HEK293T (cell line): ENCODE measurements around the gene TCAIM.

Experiments
- CTCF ChIA-PET: fragments of 350-600 bp; formaldehyde crosslinking; extraction: SDS; loops from one replicate; lab custom pipeline; 2021; ENCODE audit warnings: antibody characterized with exemption, inconsistent platforms; lab: Yijun Ruan, JAX
- POLR2A ChIA-PET: fragments of 350-600 bp; formaldehyde crosslinking; extraction: SDS; loops from one replicate; lab custom pipeline; 2020; ENCODE audit warnings: antibody characterized with exemption, inconsistent platforms; lab: Yijun Ruan, JAX
- DNase-seq: peaks from one replicate; pipeline ENCODE4 v3.0.0; 2012; ENCODE audit warnings: mixed read lengths; ENCODE audit errors: extremely low spot score
- ARNT ChIP-seq: fragments of 450-650 bp; IDR thresholded peaks from 2 replicates; pipeline ENCODE4 v1.6.1; 2017; ENCODE audit warnings: mild to moderate bottlenecking
- BHLHE40 ChIP-seq: fragments of 450-650 bp; IDR thresholded peaks from 2 replicates; pipeline ENCODE4 v1.6.1; 2016; ENCODE audit warnings: mild to moderate bottlenecking, moderate library complexity, borderline replicate concordance
- CTBP1 ChIP-seq: fragments of 450-650 bp; IDR thresholded peaks from 2 replicates; pipeline ENCODE4 v1.6.1; 2016; ENCODE audit warnings: borderline replicate concordance
- ELF4 ChIP-seq: fragments of 450-650 bp; IDR thresholded peaks from 2 replicates; pipeline ENCODE4 v1.6.1; 2017; ENCODE audit warnings: antibody characterized with exemption
- FOXA1 ChIP-seq: fragments of 450-650 bp; IDR thresholded peaks from 2 replicates; pipeline ENCODE4 v1.6.1; 2016; ENCODE audit warnings: mild to moderate bottlenecking
- FOXK2 ChIP-seq: fragments of 450-650 bp; IDR thresholded peaks from 2 replicates; pipeline ENCODE4 v1.6.1; 2016; ENCODE audit warnings: mild to moderate bottlenecking
- FOXM1 ChIP-seq: fragments of 450-650 bp; IDR thresholded peaks from 2 replicates; pipeline ENCODE4 v1.6.1; 2017; ENCODE audit warnings: mild to moderate bottlenecking, borderline replicate concordance
- HDGF ChIP-seq: fragments of 450-650 bp; IDR thresholded peaks from 2 replicates; pipeline ENCODE4 v1.6.1; 2017; ENCODE audit warnings: antibody characterized with exemption, borderline replicate concordance
- L3MBTL2 ChIP-seq: fragments of 450-650 bp; conservative IDR thresholded peaks from 2 replicates; pipeline ENCODE4 v1.6.1; 2016; ENCODE audit warnings: mild to moderate bottlenecking
- LEF1 ChIP-seq: fragments of 450-650 bp; IDR thresholded peaks from 2 replicates; pipeline ENCODE4 v1.6.1; 2017; ENCODE audit warnings: mild to moderate bottlenecking, borderline replicate concordance
- NFRKB ChIP-seq: fragments of 450-650 bp; IDR thresholded peaks from 2 replicates; pipeline ENCODE4 v1.6.1; 2016; ENCODE audit warnings: mild to moderate bottlenecking, moderate library complexity
- PKNOX1 ChIP-seq: fragments of 450-650 bp; IDR thresholded peaks from 2 replicates; pipeline ENCODE4 v1.6.1; 2016
- SP1 ChIP-seq: fragments of 450-650 bp; IDR thresholded peaks from 2 replicates; pipeline ENCODE4 v1.6.1; 2017
- SUZ12 ChIP-seq: fragments of 450-650 bp; IDR thresholded peaks from 2 replicates; pipeline ENCODE4 v1.6.1; 2016; ENCODE audit warnings: mild to moderate bottlenecking
- TARDBP ChIP-seq: fragments of 450-650 bp; IDR thresholded peaks from 2 replicates; pipeline ENCODE4 v1.6.1; 2016
- ZNF384 ChIP-seq: fragments of 450-650 bp; IDR thresholded peaks from 2 replicates; pipeline ENCODE4 v1.6.1; 2016

TCAIM gene

GRCh38 chr3:44429459-44429858 lies 90.9 kb downstream of the TCAIM start:
- ChIA-PET POLR2A (no interaction called here), CTCF (no interaction called here)
- TF ChIP-seq ELF4, result no peak
- TF ChIP-seq TARDBP, result no peak
- no peak for TF ChIP-seq FOXK2
- TF ChIP-seq ARNT, result no peak
- TF ChIP-seq FOXM1, result no peak
- no peak for TF ChIP-seq HDGF
- no peak for TF ChIP-seq ZNF384
- TF ChIP-seq LEF1, result no peak
- no peak for TF ChIP-seq SP1
- TF ChIP-seq CTBP1, result no peak
- TF ChIP-seq PKNOX1, result no peak
- TF ChIP-seq BHLHE40, result no peak
- DNase-seq, result no peak

- TF ChIP-seq HDGF, result no peak
- no peak for TF ChIP-seq LEF1
- no peak for TF ChIP-seq FOXK2
- no peak for TF ChIP-seq SP1
- TF ChIP-seq FOXA1, result no peak
- TF ChIP-seq SUZ12, result no peak
- TF ChIP-seq L3MBTL2, result no peak
- TF ChIP-seq BHLHE40, result no peak
- TF ChIP-seq PKNOX1, result no peak
- TF ChIP-seq ZNF384, result no peak
- no peak for TF ChIP-seq TARDBP
- no peak for TF ChIP-seq NFRKB
- TF ChIP-seq ARNT, result no peak
- no peak for TF ChIP-seq CTBP1
- no peak for TF ChIP-seq FOXM1
- TF ChIP-seq ELF4, result no peak
- DNase-seq, result no peak
- ChIA-PET CTCF (no interaction called here), POLR2A (no interaction called here)
These were observed 91.9 kb downstream of the TCAIM start for GRCh38 chr3:44430466-44430865.

GRCh38 chr3:44434834-44435510 lies 96.4 kb downstream of the TCAIM start:
- CTCF ChIA-PET, result no interaction called here
- POLR2A ChIA-PET, result no interaction called here
- no peak for TF ChIP-seq ELF4
- peak; percentile 25; the same call in 1 of the 2 replicates for TF ChIP-seq PKNOX1
- no peak for DNase-seq

GRCh38 chr3:44436181-44436580 lies 97.6 kb downstream of the TCAIM start:
- TF ChIP-seq CTBP1 (no peak), FOXA1 (no peak)
- ChIA-PET POLR2A (no interaction called here), CTCF (no interaction called here)
- no peak for DNase-seq

- CTCF ChIA-PET, result no interaction called here
- POLR2A ChIA-PET, result no interaction called here
- DNase-seq, result no peak
- TF ChIP-seq ELF4, result no peak
- TF ChIP-seq LEF1, result no peak
- TF ChIP-seq SUZ12, result no peak
- TF ChIP-seq FOXA1, result no peak
- no peak for TF ChIP-seq CTBP1
- no peak for TF ChIP-seq HDGF
- no peak for TF ChIP-seq TARDBP
- no peak for TF ChIP-seq L3MBTL2
- no peak for TF ChIP-seq NFRKB
- TF ChIP-seq ZNF384, result no peak
- no peak for TF ChIP-seq SP1
- no peak for TF ChIP-seq PKNOX1
- no peak for TF ChIP-seq FOXM1
- TF ChIP-seq ARNT, result no peak
- no peak for TF ChIP-seq FOXK2
- TF ChIP-seq BHLHE40, result no peak
These were observed 99.2 kb downstream of the TCAIM start for GRCh38 chr3:44437800-44438199.

- DNase-seq, result no peak
- CTCF ChIA-PET, result no interaction called here
- TF ChIP-seq CTBP1 (no peak), ELF4 (no peak), PKNOX1 (no peak), ARNT (no peak), FOXA1 (no peak), TARDBP (no peak), NFRKB (no peak), LEF1 (no peak), FOXK2 (no peak), L3MBTL2 (no peak), ZNF384 (no peak), SUZ12 (no peak)
- POLR2A ChIA-PET, result interaction anchor here (1.0 kb wide), 1 partner anchor 102 kb away, joined by 3 read pairs; no protein-coding TSS in a partner anchor
These were observed 101.1 kb downstream of the TCAIM start for GRCh38 chr3:44439499-44440295.
